AG08396 (cell line): Measurements from ENCODE around the gene SH3GL2.

Source experiments
- DNase-seq: peaks from one replicate; pipeline ENCODE4 v3.0.0; 2012; ENCODE audit warnings: low spot score, mixed read lengths

Gene SH3GL2

DNA sequence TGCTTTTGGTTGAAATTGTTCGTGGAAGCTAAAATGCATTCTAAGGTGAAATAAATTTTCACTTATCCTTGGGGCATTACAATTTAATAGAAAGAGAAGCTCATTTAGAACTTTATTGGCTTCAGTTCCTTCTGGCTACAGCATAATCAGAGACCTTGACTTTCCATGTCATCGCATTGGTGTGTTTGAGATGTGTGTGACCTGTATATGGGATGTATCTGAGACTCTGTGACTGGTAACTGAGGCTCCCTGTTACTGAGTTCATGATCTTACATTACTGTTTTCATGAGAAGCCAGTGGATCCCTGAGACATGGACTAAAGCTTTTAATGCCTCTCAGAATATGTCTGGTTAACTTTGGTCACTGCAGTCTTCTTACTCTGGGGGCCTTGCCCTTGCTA lies 32.5 kb downstream of the SH3GL2 start:
- no peak for DNase-seq

DNA sequence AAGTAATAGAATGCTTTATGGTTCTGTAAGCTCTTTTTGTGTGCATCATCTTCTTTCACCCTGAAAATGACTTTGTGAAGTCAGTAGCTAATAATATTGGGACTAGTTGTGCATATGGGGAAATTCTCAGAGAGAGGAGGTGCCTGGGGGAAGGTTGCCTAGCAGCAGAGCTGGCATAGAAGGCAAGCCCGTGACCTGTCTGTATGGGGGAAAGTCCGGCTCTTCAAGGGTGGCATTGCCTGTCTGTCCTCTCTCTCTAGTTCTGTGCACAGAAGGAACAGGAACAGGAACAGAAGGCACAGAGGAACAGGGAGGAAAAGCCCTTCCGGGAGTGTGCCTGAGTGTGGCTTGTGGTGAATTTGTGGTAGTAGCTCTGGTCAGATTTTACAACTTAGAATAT lies 33.1 kb downstream of the SH3GL2 start:
- DNase-seq: no peak

DNA sequence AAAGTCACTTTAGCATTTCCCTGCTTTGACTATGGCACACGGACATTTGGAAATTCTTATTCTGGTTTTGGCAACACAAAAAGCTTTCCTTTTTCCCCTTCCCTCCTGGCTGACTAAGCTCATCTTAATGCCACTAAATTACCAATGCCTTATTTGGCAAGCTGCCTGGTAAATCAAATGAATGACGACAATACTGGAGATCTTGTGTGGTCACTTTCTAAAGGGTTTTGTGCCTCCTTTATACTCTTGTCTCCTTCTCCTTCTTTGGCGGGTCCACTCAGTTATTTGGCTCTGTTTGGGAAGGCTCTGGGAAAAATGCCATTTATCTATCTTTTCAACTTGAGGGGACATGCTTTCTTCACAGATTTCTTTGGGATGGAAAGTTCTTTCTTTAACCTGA lies 34.9 kb downstream of the SH3GL2 start:
- peak; percentile 11 for DNase-seq

DNA sequence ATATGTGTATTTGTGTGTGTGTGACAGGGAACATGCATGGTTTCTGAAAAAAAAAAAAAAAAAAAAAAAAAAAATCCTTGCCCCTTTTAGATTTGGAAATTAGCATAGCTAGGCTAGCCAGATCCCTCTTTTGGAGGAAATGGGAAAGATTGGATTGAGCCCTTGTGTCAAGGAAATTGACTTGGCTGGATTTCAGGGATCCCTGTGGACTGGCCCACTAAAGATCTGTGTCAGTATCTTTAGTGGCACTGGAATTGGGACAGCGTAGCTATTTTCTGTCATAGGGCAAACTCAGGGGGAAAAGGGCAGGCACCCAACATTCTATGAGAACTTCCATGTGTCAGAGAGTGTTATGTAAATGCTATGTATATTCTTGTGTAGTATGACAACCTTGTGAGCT lies 35.4 kb downstream of the SH3GL2 start:
- DNase-seq: no peak

DNA sequence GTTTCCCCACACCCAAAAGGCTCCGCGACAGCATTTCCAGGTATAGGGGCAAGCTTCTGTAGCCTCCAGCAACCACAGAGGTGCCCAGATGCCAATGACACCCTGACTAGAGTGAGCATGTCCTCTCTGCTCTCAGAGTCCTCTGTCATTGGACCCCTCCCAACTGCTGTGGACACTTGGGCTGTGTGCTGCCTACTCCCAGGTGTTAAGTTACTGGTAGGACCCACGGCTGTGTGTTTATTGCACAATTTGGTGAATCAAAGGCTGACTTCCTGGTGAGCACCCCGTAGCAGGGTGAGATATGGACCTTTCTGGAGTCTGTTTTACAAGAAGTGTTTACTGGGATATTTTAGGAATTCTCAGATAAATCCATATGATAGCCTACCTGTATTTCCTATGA lies 36.0 kb downstream of the SH3GL2 start:
- DNase-seq: no peak

DNA sequence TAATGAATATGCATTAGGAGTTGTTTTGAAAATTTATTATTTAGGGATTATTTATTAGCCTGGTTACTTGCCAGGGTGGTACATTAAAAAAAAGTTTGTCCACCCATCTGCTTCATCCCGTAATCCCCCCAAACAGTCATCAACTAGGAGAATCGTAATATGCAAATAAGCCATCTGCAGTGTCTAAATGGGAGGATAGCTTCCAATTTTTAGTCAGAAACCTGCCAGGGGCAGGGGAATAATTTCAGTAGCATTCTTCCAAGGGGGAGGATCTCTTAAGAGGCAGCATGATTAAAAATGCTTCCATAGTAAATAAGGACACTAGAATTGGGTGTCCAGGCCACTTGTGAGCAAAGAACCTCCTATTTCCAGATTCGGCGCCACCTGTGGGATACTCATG lies 43.3 kb downstream of the SH3GL2 start:
- no peak for DNase-seq

DNA sequence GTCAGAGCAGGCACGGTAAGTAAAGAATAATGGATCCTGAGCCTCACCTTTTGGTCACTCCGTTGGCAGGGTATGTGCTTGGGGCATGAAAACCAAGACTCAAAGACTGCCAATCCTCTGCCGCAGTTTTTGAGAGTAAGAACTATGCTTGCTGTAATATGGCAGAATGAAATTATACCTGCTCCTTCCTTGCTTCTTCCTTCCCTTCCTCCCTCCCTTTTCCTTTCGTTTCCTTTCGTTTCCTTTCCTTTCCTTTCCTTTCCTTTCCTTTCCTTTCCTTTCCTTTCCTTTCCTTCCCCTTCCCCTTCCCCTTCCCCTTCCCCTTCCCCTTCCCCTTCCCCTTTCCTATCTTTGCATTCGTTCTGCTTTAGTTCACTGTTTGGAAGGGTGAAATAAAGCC lies 43.9 kb downstream of the SH3GL2 start:
- DNase-seq: no peak

DNA sequence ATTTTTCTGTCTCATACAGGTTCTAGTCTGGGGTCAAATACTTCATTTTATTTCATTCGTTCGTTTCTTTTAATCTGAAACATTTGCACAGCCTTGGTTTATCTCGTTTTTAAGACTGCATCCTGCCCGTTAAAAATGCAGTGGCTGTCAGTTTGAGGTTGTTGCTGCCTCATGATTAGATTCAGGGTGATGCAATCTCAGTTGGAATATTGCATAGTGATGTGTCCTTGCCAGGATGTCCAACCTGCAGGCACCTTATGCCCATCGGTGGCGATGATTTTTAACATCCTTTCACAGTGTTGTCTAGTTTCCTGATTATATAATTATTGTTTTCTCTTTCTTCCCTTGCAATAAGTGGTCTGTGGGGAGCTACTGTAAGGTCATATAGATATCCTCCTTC lies 45.1 kb downstream of the SH3GL2 start:
- no peak for DNase-seq

DNA sequence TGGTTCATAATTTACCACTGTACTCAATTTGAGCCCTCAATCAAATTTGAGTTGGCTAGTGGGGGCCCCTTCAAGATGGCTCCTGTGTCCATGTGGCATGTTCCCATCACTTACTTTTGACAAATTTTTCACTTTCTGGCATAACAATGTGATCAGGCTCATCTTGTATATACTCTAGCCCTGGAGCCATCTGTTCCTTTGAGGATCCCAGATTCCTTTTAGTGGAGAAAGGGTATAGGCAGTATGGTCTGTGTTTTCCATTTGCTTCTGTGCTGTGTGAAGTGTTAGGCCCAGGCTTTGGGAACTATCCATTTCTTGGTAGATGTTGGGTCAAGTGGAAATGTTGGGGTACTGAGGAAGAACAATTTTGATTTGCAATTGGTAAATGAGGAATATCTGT lies 45.7 kb downstream of the SH3GL2 start:
- DNase-seq: no peak

DNA sequence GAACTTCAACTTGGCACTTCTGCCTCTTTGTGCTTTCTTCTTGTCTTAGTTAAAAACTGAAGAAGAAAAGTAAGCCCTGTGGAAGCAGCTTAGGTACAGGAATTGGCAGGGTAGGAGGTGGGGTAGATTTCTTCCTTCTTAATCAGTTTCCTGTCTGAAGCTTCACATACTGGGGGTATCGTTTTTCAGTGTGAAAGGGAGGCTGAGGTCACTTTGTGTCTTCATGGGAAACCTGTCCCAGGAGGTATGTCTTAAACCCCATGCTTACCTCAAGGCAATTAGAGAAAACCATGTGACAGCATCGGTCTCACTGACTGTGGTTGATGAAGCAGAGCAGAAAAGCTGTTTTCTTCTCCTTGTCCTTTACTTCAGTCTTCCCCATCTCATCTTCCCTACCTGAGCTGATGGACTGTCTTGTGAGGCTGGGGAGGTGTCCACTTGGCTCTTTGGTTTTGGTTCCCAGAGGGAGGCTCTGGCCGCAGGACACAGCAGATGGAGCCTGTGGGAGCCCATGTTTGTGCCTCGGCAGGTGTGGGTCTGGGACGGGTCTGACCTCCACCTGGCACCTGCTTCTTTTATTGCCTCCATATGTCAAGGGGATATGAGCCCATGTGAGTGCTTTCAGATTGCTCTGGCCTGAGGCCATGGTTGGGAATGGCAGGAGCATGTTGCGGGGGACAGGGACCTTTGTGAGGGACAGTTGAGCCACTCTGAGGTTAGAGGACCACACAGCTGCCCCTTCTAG lies 47.0 kb downstream of the SH3GL2 start:
- DNase-seq: no peak

DNA sequence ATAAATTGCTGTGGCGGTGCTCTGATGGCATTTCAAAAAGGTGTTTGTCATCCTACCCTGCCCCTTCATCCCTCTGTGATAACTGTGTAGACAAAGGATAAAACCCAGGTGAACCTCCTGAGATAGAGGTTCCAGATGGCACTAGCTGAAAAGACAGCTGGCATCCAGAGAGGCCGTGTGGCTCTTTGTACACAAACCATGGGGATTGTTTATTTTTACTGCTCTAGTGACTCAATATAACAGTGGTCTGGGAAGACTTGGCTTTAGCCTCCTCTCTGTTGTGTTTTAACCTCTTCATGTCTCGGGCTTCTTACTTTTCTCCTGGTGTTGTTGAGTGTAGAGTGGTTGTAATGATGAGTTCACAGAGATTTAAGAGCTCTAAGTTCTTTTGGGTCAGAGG lies 48.8 kb downstream of the SH3GL2 start:
- DNase-seq: peak; percentile 5

DNA sequence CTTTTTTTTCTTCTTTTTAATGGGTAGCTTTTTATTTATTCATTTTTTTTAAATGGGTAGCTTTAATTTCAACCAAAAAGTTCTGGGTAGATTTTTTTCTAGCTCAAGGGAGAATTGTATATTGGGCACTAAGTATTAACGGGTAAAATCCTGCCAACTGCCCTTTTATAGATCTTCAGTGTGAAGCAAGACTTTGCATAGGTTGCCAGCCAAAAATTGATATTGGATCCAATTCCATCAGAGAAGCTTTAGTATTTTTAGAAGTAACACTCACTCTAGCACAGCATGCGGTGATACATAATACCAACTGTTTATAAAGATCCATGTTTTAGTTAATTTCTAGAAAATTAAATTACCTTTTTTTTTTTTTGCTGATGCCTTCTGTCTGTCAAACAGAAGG lies 49.8 kb downstream of the SH3GL2 start:
- DNase-seq: no peak

DNA sequence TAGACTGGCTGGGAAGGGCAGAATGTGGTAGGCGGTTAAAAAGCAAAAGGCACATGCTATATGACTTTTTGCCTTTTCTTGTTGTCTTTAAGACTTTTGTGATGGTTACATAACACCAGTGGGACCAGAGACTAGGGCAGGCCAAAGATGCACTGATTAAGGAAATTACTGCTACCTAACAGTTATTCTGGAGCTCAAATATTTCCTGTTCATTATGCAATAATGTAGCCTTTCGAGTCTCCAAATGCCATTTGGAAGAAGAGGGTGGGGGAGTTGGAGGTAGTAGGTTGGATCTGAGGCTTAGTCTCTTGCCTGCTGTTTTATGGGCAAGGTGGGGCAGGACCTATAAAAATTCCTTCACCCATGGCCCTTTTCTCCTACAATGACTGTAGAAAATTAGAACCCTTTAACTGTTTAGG lies 51.7 kb downstream of the SH3GL2 start:
- no peak for DNase-seq

DNA sequence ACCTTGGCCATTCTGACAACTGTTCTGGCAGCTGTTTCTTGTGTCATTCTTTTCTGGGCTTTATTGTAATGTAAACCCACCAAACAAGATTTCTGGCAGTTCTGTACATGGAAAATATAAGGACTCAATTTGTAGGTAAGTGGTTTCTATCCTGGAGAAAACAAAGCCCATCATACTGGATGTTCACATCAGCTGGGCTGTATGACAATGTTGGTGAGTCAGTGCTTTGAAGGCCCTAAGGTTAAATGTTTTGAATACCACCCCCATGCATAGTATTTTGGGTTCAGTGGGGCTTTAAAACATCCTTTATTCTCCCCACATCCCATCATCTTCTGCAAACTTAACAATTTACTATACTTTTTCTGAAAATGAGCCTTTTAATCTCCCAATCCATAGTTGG lies 52.5 kb downstream of the SH3GL2 start:
- no peak for DNase-seq

DNA sequence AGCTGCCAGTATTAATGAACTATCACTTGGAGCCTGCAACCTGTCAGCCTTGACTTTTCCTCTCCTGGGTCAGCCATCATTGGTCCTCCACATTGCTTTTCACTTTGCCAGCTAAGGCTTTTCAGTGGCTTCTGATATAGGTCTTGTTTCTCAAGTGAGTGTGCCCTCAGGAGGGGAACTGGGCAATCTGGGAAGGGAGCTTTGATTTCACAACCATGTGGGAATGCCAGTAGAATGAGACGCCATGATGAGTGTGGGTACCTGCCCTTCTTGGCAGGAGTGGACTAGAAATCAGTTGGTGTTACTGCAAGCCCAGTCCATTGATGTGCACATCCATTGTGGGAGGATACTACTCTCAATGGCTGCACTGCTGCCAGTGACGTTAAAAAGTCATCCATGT lies 54.1 kb downstream of the SH3GL2 start:
- no peak for DNase-seq

DNA sequence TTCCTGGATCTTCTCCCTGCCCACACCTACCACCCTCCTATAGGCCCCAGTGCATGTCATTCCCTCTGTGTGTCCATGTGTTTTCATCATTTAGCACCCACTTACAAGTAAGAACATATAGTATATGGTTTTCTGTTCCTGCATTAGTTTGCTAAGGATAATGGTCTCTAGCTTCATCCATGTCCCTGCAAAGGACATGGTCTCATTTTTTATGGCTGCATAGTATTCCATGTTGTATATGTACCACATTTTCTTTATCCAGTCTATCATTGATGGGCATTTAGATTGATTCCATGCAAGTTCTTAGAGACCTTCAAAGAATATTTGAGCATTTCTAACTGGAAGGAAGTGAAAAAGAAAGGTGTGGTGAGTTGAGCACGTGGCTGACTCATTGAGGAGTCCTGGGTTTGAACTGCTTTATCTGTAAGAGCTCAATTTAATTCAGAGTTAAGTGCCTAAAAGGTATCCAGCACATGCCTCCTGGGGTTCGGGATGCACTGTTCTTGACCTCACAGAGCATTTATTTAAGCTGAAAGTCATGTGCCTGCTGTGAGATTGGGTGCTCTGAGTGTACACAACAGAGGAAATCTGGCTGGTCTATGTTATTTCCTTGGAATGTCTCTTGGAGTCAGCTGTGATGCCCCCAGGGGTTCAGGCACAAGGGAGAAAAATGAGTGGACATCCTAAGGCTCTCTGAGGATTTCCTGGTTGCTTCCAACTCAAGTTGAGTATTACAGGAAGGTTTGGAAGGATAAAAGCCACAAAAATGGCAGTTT lies 56.4 kb downstream of the SH3GL2 start:
- DNase-seq: no peak

DNA sequence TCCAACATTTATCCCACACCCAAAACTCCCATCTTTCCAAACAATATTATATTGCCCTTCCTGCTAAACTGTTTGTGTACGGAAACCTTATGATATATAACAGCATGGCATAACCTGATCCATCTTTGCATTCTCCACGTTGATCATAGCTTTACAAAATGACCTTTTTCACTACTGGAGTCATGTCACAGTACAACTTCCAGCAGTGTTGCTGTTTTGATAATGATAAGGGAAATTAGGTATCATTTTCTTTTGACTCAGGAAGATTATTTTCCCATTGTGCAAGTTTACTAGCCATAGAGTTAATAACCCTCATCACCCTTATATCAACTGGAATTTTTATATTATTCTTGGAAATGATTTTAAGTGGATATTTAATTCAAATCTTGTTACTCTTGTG lies 57.5 kb downstream of the SH3GL2 start:
- DNase-seq: no peak

DNA sequence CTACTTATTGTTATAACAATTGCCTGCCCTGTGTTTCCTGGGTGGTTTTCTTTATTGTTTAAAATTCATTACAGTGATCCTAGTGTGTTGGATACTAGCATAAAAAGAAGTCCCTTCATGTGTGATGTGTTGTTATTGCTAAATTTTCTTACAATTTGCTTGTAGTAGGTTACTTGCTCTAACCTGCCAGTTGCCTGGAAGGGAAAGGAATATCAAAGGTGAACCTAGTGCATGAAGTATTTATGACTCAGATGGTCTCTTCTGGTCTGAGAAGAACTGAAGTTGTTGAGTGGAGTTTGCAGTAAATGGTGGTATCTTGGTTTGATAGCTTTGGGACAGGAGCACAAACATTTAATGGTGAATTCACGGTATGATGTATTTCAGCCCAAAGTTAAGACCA lies 58.0 kb downstream of the SH3GL2 start:
- no peak for DNase-seq

DNA sequence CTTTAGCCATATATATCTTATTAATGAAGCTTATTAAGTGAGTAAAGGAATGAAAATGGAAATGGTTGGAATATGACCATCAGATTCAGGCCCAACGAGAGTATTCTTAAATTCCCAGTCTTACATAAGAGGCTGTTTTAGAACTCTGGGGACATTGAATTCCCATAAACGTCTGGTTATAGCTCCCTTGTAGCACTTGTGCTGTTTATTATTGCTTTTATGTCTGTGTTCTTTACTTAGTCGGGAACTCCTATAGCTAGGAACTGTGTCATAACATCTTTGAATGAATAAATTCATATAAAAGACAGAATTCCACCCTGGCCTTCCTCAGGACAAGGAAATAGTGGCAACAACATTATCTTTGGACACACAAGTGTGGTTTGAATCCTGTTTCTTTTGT lies 58.4 kb downstream of the SH3GL2 start:
- DNase-seq: no peak

DNA sequence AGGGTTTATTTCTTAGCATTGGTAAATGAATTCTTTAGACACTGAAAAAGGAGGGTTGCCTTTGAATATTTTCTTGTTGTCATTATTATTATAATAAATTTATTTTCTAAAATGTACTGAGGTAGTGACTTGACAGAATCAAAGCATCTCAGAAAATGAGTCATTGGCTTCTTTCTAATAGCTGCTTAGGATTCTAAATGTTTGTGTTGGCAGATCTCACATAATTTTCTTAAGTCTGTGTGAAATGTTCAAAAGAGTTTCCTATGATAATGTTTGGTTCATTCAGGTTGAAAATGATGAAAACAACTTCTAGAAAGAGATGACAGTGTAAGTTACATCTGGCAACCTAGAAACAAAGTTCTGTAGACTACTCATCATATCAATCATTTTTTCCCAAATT lies 69.7 kb downstream of the SH3GL2 start:
- no peak for DNase-seq

DNA sequence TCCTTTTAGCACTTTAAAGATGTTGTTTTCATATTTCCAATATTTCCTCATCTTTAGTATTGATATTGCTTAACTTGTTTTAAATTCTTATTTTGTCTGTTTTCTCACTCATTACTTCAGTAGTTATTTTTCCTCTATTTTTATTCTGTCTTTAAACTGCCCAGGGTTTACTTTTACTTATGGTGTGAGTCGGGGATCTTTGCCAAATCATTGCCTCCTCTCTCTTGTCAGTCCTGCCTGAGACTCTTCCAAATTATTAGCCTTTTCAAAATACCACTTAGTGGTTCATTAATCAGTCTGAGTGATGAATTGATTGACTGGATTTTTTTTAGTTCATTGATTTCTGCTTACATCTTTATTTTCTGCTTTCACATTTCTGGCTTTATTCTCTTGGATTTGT lies 72.9 kb downstream of the SH3GL2 start:
- DNase-seq: no peak

DNA sequence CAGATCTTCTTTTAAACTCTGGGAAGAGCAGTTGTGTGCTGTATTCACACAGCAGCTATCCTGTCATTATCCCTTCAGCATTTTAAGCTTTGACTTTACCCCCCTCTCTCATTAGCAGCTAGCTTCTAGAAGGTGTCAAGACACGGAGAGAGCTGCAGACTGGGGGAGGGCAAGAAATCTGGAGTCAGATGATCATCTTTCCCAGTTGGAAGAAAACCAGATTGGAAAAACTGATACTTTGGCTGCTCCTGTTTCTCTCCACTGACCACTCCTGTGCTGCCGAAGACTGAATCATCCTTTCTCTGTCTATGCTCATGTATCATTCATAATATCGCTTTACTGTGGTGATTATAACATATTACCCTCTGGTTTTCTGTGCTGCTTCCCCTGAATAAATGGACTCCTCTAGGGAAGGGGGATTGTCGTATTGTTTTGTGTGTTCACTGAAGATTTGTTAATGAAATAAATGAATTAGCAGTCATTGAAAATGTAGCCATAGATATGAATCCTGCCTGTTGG lies 75.1 kb downstream of the SH3GL2 start:
- DNase-seq: no peak

DNA sequence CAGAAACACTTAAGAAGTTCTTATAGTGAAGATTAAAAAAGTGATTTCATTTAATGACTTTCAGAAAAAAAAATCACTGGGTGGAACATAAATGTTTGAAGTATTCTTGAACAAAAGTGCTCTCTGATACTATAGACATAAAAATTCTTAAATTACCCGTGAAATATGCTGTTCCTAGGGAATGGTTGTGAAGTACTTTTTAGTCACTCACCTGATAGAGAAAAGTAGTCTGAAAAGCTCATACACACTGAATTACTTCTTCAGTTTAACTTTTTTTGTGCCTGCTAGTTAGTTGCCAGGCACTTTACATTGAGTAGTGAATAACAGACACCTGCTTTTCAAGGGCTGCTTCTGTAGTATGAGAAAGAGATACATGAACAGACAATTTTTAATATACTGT lies 78.0 kb downstream of the SH3GL2 start:
- DNase-seq: no peak

DNA sequence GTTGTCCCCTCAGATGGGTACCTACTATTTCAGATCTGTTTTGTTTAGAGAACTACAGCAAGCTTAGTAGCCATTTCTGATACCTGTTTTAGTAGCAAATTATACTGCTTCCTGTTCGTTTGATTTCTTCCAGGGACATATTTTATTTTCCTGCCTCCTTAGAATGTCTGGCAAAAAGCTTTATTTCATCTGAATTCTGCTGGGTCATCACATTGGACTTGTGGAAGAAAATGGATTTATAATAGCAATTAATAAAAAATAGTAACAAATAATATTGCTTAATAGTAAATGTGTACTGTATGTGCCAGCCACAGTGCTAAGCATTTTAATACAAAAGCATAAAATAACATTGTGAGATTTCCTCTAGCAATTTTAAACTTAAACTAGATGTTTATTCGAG lies 79.4 kb downstream of the SH3GL2 start:
- no peak for DNase-seq
